UCSD-AML1 (cell line): Measurements from ENCODE around the gene MGLL.
"Not testable (repeated sequence)": the region's sequence is repeated elsewhere in the genome, so short reads cannot be mapped to it uniquely, and the experiment has no call there.

Source experiments
- DNase-seq: peaks from one replicate; lab custom pipeline; 2025; ENCODE audit not compliant: unreplicated experiment; lab: John Stamatoyannopoulos, UW

Gene MGLL

DNA sequence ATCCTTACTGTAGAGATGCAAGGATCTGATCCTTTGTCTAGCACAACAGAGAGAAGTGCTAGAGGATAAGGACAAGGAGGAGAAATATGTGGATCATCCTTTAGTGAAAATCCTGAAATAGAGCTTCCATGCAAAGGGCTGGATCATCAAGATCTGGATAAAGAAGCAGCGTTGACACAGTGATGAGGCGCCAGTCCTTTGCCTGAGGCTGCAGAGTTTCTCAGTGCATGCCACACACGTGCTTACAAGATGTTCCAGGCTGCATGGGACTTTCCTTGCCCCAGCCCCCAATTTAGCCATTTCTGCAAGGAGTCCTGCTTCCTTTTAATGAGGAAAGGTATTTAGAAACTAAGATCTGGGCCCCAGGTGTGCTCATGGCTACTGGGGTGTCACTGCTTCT lies 156.7 kb downstream of the MGLL start:
- no peak for DNase-seq

DNA sequence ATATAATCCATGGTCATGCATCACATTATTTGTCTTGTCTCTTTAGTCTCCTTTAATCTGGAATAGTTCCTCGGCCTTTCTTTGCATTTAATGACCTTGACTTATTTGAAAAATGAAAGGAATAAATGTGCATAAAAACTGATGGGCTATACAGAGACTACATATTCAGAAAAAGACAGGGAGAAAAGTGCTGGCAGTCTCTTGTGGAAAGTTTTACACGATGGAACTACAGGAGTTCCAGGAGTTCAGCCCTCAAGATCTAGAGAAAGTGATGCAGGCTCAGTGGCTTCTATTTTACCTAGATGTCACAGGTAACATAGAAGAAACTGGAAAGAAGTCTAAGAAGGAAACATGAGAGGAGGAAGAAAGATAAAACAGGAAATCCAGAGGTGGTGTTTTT lies 157.2 kb downstream of the MGLL start:
- no peak for DNase-seq

DNA sequence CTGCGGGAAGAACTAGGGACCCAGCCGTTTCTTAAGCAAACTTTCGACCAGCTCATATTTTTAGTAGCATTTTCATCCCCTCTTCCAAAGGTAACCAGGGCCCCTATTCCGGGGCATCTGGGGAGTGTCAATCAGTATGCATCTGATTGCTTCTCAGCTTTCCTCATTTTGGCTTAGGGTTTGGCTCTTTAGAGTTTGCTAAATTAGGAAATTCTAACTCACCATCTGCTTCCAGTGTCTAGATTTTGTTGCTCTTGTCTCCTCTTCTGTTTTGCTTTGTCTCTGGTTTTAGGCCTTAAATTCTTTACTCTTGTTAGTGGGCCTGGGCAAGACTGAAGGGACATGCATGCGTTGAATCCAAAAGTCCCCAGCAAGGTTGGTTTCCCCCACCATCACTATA lies 159.2 kb downstream of the MGLL start:
- no peak for DNase-seq

DNA sequence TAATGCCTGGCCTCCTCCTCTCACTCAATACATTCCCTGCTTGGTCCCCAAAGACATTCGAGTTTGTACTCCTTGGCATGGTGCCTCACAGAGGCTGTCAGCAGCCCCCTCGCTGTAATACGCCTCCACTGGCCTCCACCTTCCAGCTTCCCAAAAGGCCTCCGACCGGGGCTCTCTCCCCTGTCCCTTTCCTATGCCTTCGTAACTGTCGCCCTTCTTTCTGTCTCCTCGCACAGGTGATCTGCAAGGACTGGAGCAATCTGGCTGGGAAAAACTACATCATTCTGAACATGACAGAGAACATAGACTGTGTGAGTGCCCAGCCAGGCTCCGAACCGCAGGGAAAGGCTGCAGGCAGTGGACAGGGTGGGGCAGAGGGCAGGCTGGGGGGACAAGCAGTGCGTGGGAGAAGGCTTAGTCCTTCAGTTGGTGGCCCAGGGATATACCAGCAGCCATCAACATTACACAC lies 160.3 kb downstream of the MGLL start:
- DNase-seq, result no peak

DNA sequence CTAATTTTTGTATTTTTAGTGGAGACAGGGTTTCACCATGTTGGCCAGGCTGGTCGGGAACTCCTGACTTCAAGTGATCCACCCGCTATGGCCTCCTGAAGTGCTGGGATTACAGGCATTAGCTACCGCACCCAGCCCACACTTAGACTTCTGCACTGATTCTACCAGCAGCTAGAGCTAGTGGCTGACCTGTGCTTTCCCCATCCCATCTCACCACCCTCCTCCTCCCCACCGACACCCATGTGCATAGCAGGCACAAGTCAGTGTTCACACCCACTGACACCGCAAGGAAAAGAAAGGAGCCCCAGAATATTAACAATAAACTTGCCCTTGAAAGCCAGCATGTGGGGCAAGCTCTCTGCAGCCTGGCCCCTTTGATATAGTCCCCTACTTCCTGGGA lies 160.7 kb downstream of the MGLL start:
- no peak for DNase-seq

DNA sequence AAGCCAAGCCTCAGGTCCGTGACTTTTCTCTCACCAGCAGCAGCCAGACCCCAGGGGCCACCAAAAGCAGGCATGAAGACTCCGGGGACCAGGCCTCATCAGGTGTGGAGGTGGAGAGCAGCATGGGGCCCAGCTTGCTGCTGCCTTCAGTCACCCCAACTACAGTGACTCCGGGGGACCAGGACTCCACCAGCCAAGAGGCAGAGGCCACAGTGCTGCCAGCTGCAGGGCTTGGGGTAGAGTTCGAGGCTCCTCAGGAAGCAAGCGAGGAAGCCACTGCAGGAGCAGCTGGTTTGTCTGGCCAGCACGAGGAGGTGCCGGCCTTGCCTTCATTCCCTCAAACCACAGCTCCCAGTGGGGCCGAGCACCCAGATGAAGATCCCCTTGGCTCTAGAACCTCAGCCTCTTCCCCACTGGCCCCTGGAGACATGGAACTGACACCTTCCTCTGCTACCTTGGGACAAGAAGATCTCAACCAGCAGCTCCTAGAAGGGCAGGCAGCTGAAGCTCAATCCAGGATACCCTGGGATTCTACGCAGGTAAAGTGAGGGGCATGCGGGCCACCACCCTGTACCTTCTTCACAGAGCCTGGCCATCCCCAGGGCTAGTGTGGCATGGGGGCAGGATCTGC lies 161.6 kb downstream of the MGLL start:
- no peak for DNase-seq

DNA sequence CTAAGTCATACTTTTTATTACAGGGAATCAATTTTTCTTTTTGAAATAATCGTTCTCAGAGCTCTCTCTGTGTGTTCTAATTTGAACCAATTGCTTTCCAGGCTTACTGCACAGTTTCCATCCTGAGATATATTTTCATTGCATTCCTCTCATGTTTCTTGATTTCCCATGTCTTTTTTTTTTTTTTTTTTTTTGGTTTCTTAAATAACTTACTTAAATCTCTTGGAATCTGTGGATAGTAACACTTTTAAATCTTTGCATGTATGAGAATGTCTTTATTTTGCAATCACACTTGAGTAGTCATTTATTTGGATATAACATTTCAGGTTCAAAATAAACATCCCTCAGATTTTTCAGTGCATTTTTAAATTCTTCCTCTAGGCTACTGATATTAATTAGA lies 164.1 kb downstream of the MGLL start:
- no peak for DNase-seq

DNA sequence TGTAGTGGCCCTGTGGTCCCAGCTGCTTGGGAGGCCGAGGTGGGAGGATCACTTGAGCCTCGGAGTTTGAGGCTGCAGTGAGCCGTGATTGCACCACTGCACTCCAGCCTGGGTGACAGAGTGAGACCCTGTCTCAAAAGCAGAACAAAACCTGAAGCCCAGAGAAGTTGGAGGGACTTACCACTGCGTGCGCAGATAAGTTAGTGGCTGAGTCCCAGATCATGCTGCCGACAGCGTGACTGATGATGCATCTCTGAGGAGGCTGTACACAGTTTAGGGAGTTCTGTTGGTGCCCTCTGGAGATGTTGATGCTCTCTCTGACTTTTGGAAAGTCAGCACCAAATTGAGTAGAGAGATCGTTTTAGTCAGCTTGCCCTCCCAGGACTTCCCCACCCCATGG lies 165.4 kb downstream of the MGLL start:
- no peak for DNase-seq

DNA sequence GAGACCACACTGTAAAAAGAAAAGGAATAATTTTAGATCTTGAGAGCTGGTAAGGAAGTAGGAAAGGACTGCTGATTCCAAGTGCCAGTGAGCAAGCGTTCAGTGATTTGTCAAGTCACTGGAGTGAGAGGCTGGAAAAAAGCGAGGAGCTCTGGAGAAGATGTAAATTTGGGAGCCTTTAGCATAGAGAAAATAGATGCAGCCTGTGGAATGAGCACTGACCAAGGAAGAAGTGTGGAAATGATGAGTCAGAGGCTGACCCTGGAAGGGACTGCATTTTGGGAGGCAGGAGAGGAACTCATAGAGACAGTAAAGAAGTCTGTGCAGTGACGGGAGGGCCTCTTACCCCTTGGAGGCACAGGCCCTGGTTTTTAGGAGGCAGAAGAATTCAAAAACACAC lies 166.7 kb downstream of the MGLL start:
- no peak for DNase-seq

DNA sequence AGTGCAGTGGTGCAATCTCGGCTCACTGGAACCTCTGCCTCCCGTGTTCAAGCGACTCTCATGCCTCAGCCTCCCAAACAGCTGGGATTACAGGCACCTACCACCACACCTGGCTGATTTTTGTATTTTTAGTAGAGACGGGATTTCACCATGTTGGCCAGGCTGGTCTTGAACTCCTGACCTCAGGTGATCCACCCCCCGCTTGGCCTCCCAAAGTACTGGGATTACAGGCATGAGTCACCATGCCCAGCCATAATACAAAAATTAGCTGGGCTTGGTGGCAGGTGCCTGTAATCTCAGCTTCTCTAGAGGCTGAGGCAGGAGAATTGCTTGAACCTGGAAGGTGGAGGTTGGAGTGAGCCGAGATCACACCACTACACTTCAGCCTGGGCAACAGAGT lies 167.3 kb downstream of the MGLL start:
- DNase-seq, result not testable (repeated sequence)

DNA sequence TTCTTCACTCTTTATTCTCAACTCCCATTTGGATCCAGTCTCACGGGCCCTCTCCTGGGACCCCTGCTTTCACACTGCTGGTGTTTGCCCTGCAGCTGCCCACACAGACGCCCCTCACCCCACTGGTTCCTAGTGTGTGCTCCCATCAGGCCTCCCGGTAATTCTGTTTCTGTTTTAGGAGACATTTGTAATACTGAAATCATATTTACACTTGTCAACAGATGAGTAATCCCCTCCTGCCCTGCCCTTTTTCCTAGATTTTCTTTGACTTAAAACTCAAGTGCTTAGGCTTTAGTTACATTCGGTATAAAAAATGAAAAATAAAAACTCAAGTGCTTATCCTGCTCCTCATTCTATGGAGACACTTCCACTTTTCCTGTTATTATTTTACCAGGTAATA lies 167.9 kb downstream of the MGLL start:
- DNase-seq, result no peak

DNA sequence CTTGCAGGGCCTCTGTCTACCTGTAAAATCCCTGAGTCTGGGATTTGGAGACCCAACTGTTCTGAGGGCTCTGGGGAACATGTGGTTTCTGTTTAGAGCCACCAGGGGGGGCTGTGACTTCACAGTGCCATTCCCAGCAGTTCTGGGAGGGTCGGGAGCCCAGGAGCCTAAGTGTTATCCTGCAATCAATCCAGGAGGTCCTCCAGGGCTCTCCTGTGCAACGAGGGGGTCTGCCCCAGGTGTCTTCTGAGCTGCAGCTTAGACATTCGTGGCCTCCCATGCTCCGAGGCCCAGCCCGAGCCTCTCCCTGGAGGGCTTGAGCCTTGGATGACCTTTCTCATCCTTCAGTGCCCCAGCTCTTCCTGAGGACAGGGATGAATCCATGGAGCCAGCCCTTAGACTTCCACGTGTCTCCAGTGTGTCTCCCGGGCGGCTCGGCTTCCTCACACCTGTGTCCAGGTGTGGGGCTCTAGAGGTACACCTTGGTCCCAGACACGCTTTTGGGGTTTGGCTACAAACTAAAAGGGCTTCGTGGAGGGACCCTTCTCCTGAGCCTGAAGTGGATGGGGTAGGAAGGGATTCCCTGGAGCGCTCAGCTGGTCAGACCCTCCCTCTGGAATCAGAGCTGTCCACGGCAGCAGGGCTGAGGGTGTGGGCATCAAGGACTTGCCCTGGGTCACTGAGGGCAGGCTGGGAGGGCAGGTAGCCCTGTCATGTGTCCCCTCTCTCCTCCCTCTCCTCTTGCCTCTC lies 169.9 kb downstream of the MGLL start:
- DNase-seq, result peak; percentile 50

DNA sequence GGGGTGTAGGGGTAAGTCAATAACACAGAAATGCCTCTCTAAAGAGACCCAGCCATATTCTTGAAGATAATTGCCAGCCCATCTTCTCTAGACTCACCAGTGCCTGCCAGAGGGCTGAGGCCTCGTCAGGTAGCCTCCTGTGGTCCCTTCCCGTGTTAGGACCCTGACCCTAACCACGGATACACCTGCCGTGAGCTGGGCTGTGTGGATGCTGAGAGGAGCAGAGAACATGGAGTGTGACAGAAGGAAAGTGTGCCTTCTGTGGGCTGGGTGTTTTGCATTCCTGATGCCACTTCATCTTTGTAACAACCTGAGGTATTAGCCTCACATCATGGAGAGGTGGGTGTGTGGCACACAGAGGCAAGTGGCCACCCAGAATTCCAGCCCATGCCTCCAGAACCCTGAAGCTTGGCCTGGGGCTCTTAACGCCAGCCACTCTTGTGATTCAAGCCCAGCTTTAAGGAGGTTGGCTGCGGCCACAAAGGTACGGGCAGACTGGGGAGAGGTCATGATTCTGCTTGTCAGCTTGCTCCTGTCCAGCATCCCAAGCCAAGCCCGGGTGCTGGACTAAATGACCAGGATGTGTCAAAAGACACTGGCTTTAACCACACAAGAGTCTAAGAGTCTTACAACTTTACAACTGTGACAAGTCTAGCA lies 170.7 kb downstream of the MGLL start:
- DNase-seq, result no peak

DNA sequence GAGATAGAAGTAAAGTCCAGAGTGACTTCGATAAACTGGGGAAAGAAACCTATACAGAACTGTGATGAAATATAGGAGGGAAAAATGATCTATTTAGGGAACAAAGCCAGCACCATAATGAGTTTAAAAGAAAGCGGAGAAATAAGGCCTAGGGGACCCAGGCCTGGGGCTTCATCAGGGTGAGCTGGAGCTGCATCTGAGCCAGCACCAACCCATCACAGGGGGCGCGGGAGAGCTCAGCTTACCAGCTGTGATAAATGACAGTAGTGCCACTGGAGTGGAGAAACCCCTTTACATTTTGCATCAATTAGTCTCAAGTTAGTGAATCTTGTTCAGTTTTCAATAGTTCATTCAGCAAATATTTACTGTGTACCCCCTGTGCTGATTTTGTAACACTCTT lies 172.1 kb downstream of the MGLL start:
- DNase-seq, result no peak

DNA sequence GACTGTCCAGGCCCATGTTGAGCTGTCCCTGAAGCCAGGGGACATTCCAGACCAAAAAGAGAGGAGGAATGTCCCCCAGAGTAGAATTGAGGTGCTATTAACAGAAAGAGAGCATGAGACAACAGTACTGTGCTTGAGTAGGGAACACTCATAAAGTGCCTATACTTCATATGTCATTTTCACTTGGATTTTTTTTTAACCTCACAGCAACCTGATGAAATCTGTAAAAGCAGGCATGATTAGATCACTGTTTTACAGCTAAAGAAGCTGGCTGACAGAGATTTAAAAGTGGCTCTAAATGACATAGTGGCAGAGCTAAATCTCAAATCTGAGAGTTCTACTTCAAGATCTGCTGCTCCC lies 174.5 kb downstream of the MGLL start:
- DNase-seq, result no peak

DNA sequence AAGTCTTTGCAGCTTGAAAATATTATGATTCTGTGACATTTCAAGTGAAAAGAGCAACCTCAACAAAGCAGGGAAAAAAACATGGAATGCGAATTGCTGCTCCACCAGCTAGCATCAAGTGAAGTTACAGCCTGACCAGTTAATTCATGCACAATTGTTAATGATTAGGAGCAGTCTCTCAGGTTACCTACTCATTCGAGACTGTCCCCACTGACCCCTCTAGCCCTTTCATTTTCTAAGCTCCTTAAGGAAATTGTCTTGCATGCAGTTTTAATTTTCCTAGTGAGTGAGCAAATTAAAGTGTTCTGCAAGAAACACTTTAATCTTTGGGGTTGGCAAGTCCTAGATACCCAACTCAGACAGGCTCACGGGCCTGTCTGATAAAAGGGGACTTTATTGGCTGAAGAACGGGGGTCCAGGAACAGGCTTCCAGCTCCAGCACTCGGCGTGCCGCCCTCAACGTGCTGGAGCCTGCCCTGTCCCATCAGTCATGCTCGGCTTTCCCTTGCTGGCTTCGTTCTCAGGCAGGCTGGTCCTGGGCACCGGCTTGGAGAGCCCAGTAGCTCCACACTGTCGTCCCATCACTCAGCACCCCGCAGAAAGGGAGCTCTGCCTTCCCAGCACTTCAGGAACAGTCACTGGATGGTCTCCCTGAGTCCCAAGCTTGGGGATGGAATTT lies 175.0 kb downstream of the MGLL start:
- no peak for DNase-seq

DNA sequence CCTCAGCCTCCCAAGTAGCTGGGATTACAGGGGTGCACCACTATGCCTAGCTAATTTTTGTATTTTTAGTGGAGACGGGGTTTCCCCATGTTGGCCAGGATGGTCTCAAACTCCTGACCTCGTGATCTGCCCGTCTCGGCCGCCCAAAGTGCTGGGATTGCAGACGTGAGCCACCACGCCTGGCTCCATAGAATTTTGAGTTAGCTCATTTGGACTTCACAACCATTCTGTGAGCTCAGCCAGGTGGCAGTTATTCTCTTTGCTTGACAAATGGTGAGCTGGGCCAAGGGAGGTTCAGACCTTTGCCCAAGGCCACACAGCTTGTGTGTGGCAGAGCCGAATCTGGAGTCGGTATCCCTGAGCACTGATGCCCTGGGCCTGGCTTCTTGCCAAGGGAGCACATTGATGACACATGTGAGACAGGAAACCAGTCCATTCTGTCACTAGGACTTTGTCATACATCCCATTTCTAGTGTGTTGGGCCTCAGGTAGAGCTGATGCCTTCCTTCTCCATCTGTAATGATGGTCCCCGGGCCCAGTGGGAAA lies 175.7 kb downstream of the MGLL start:
- no peak for DNase-seq

DNA sequence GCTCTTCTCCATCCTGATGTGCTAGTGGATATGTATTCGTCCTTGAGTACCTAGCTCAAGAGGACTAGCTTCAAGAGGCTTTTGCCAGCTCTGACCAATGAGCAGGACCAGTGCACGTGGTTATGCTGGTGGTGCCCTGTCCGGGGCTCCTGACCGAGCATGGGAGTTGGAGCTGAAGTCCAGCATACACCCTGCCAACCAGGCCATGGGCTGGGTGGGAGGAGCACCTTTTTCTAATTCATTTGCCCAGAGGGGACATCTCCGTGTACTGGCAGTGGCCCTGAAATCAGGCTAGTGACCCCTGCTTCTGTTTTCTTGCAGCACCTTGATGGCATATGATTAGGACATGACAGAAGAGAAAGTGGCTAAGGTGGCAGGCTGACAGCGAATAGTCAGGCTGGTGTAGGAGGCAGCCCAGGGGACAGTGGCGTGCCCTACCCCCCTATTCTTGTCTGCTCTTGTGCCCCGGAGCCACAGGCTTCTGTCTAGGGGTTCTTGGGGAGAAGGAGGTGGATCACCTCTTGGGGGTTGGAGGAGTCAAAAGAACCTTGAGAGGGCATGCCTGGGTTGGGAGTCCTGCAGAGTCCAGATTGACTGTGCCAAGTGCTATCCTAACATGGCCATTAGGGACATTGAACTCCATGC lies 176.8 kb downstream of the MGLL start:
- no peak for DNase-seq

DNA sequence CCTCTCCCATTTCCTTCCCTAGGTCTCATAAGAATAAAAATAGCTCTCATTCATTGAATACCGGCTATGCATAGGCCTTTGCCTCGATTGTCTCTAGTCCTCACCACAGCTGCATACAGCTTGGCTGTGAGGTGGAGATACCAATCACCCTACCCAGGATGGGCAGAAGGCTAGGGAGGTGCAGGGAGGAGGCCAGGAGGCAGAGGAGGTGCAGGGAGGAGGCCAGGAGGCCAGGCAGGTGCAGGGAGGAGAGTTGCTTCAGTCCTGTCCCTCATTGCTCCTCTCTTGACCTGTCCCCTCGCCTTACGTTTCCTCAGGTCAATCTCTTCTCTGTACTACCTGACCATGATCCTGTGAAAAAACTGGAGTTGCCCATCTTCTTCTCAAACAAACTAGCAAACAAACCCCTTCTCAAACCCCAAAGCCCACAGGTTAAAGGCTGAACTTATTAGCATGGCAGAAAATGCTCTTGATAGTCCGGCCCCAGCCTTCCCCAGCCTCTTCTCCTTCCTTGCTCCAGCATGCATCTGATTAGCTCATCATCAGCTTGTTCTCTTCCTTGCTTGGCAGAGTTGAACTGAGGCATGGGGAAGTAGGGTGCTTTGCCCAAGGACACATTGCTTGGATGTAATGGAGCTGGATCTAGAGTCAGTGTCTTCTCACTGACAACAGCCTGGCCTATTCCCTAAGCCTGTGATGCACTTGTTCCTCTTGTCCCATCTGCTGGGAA lies 177.5 kb downstream of the MGLL start:
- no peak for DNase-seq

DNA sequence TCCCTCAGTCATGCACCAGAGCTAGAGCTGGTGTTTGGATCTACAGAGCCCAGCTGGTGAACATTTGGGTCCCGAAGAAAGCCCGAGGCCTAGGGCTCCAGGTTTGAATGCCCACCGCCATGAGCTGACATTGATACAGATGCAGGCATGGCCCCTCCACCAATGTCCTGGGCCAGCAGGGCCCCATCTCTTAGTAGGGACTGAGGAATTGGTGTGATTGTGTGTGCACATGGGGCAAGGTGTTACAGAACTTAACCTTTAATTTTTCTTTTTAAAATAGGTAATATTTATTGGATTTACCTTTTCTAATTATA lies 182.3 kb downstream of the MGLL start:
- no peak for DNase-seq
